Parathyroid adenoma (tissue), 2 donors: ENCODE data around the gene COCH.

ENCODE experiments used
- H2AFZ ChIP-seq: fragments of 300-600 bp; sonication (generic); one replicate; pipeline ENCODE4 v1.7.0; 2017; ENCODE audit warnings: antibody characterized with exemption, mild to moderate bottlenecking
- H3K27ac ChIP-seq: fragments of 300-600 bp; sonication (generic); one replicate; pipeline ENCODE4 v1.7.0; 2017
- H3K27me3 ChIP-seq: fragments of 300-600 bp; sonication (generic); one replicate; pipeline ENCODE4 v1.7.0; 2017; ENCODE audit warnings: low read length; ENCODE audit not compliant: control insufficient read depth, insufficient read depth
- H3K36me3 ChIP-seq: fragments of 300-600 bp; sonication (generic); one replicate; pipeline ENCODE4 v1.7.0; 2017; ENCODE audit warnings: low read length; ENCODE audit not compliant: control insufficient read depth, insufficient read depth
- H3K4me1 ChIP-seq: fragments of 300-600 bp; sonication (generic); one replicate; pipeline ENCODE4 v1.7.0; 2017; ENCODE audit warnings: control low read depth
- H3K4me2 ChIP-seq: fragments of 300-600 bp; sonication (generic); one replicate; pipeline ENCODE4 v1.7.0; 2017; ENCODE audit warnings: low read length
- H3K4me3 ChIP-seq: fragments of 300-600 bp; sonication (generic); one replicate; pipeline ENCODE4 v1.7.0; 2017; ENCODE audit warnings: low read depth, low read length
- H3K79me2 ChIP-seq: fragments of 300-600 bp; sonication (generic); one replicate; pipeline ENCODE4 v1.7.0; 2017; ENCODE audit warnings: control low read depth
- H3K9ac ChIP-seq: fragments of 300-600 bp; sonication (generic); one replicate; pipeline ENCODE4 v1.7.0; 2017; ENCODE audit warnings: mild to moderate bottlenecking
- H3K9me3 ChIP-seq: fragments of 300-600 bp; sonication (generic); one replicate; pipeline ENCODE4 v1.7.0; 2017; ENCODE audit warnings: low read length; ENCODE audit not compliant: control insufficient read depth
- CTCF ChIP-seq: fragments of 300-600 bp; sonication (generic); IDR thresholded peaks from one replicate; pipeline ENCODE4 v1.7.0; 2017; ENCODE audit warnings: antibody characterized with exemption, mild to moderate bottlenecking
- donor health status: primary hyperparathyroidism.

Gene COCH

GRCh38 chr14:30903285-30904124 is 29.1 kb downstream of the COCH start:
- Histone ChIP-seq H2AFZ (no peak overlapping the region), H3K36me3 (no peaks in the 10 kb centered on the region), H3K9ac (no peak overlapping the region), H3K4me3 (no peak overlapping the region), H3K27me3 (no peaks in the 10 kb centered on the region), H3K4me2 (no peak overlapping the region), H3K79me2 (no peaks in the 10 kb centered on the region), H3K27ac (no peak overlapping the region), H3K9me3 (no peaks in the 10 kb centered on the region), H3K4me1 (no peaks in the 10 kb centered on the region)
- TF ChIP-seq CTCF = no peak

GRCh38 chr14:30906752-30907658 is 32.6 kb downstream of the COCH start:
- Histone ChIP-seq H3K4me2 (no peak overlapping the region), H3K36me3 (no peaks in the 10 kb centered on the region), H3K79me2 (no peaks in the 10 kb centered on the region), H3K9me3 (no peaks in the 10 kb centered on the region), H3K9ac (no peak overlapping the region), H3K27ac (no peak overlapping the region), H3K27me3 (no peaks in the 10 kb centered on the region), H3K4me1 (no peaks in the 10 kb centered on the region), H3K4me3 (no peak overlapping the region), H2AFZ (no peak overlapping the region)
- TF ChIP-seq CTCF = no peak

- H3K4me3 ChIP-seq = no peak overlapping the region
- H3K36me3 ChIP-seq = no peaks in the 10 kb centered on the region
Observed at GRCh38 chr14:30907659-30908057, 33.3 kb downstream of the COCH start.

GRCh38 chr14:30908826-30909225 is 34.5 kb downstream of the COCH start:
- Histone ChIP-seq H2AFZ (no peak overlapping the region), H3K4me3 (no peak overlapping the region), H3K4me2 (no peak overlapping the region), H3K36me3 (no peaks in the 10 kb centered on the region), H3K27me3 (no peaks in the 10 kb centered on the region), H3K9me3 (no peaks in the 10 kb centered on the region), H3K9ac (no peak overlapping the region), H3K27ac (no peak overlapping the region), H3K79me2 (no peaks in the 10 kb centered on the region), H3K4me1 (no peaks in the 10 kb centered on the region)
- TF ChIP-seq CTCF = no peak

More at GRCh38 chr14:30907659-30908057, 33.3 kb downstream of the COCH start:
- Histone ChIP-seq H3K27ac (no peak overlapping the region), H3K4me2 (no peak overlapping the region), H3K27me3 (no peaks in the 10 kb centered on the region), H3K79me2 (no peaks in the 10 kb centered on the region), H3K9ac (no peak overlapping the region), H3K9me3 (no peaks in the 10 kb centered on the region), H3K4me1 (no peaks in the 10 kb centered on the region), H2AFZ (no peak overlapping the region)
- TF ChIP-seq CTCF = no peak
